HepG2 (cell line): Measurements from ENCODE around the gene OMA1. TPM values are rescaled to one million over a fixed set of nuclear protein-coding genes. Genes with fewer than 3 reads are reported as not detected.

ENCODE experiments used
- ATAC-seq: fragments of 200-7000 bp; cut with Tn5 transposase; 3 replicates; pipeline ENCODE4 v1.9.1; 2020; ENCODE audit warnings: mild to moderate bottlenecking, moderate library complexity
- BruUV-seq: library from RNA; stranded (reverse); fragments of 400-500 nt; replicated peaks from 2 replicates; lab custom pipeline; 2021; lab: Mats Ljungman, UMichigan
- CTCF ChIA-PET: fragments of 300-600 bp; formaldehyde crosslinking; extraction: SDS; loops from one replicate; lab custom pipeline; 2021; ENCODE audit warnings: low total read pairs, inconsistent platforms, low intra/inter-chr PET ratio; lab: Yijun Ruan, JAX
- POLR2A ChIA-PET: fragments of 350-600 bp; sonication (Branson Sonifier 250); formaldehyde crosslinking; loops from one replicate; lab custom pipeline; 2020; ENCODE audit warnings: antibody characterized with exemption, inconsistent platforms; lab: Yijun Ruan, JAX
- DNase-seq: peaks from one replicate; pipeline ENCODE4 v3.0.0-alpha.2; 2015; ENCODE audit warnings: low spot score
- FAIRE-seq: peaks from 3 replicates; lab custom pipeline; 2011; peaks lifted over from hg19 to GRCh38; lab: Jason Lieb, UNC
- H2AFZ ChIP-seq: one replicate; pipeline ENCODE4 v1.6.1; 2011; ENCODE audit warnings: low read length, inconsistent platforms
- H3K27ac ChIP-seq: fragments of 300-600 bp; 3 replicates; pipeline ENCODE4 v1.8.0; 2011; ENCODE audit warnings: mixed run types, mild to moderate bottlenecking, mixed read lengths, low read length, inconsistent platforms; ENCODE audit not compliant: insufficient read depth; ENCODE audit errors: extremely low read length
- H3K27me3 ChIP-seq, 2 experiments: fragments of 200-600 bp in 1 of 2; 2 replicates in 1 of 2; 3 replicates in 1 of 2; pipeline versions ENCODE4 v1.6.0 to v1.8.0; 2011; ENCODE audit warnings: low read length in 2 of 2, mild to moderate bottlenecking in 2 of 2, moderate library complexity in 2 of 2, inconsistent platforms in 1 of 2; ENCODE audit not compliant: insufficient read depth in 2 of 2, control insufficient read depth in 1 of 2
- H3K36me3 ChIP-seq, 2 experiments: fragments of 200-600 bp in 1 of 2; replicated peaks in 1 of 2; 2 replicates in 1 of 2; 3 replicates in 1 of 2; pipeline versions ENCODE4 v1.5.1 to v1.8.0; 2011; ENCODE audit warnings: low read length in 2 of 2, inconsistent platforms in 1 of 2; ENCODE audit not compliant: insufficient read depth in 2 of 2, control insufficient read depth in 1 of 2
- H3K4me1 ChIP-seq: 2 replicates; pipeline ENCODE4 v1.5.1; 2012; ENCODE audit warnings: low read length, inconsistent platforms; ENCODE audit not compliant: insufficient read depth
- H3K4me2 ChIP-seq: 2 replicates; pipeline ENCODE4 v1.6.0; 2011; ENCODE audit warnings: low read depth, low read length, inconsistent platforms
- H3K4me3 ChIP-seq, 3 experiments: fragments of 200-600 bp in 1 of 3; sonication (generic), shearing (Covaris generic) in 1 of 3; replicated peaks in 1 of 3; 2 replicates each; pipeline ENCODE4 v1.5.1; 2011 to 2016; ENCODE audit warnings: low read length in 3 of 3, inconsistent platforms in 2 of 3, low read depth in 2 of 3, mild to moderate bottlenecking in 2 of 3, control low read depth in 1 of 3, mixed read lengths in 1 of 3; ENCODE audit not compliant: insufficient read depth in 1 of 3
- H3K79me2 ChIP-seq: one replicate; pipeline ENCODE4 v1.6.1; 2011; ENCODE audit warnings: low read length, inconsistent platforms; ENCODE audit not compliant: insufficient read depth
- H3K9ac ChIP-seq: 2 replicates; pipeline ENCODE4 v1.6.0; 2011; ENCODE audit warnings: mild to moderate bottlenecking, low read depth, low read length, inconsistent platforms; ENCODE audit not compliant: insufficient read depth
- H3K9me3 ChIP-seq: 2 replicates; pipeline ENCODE4 v1.5.1; 2012; ENCODE audit warnings: mild to moderate bottlenecking, low read length
- H4K20me1 ChIP-seq: 2 replicates; pipeline ENCODE4 v1.6.0; 2011; ENCODE audit warnings: inconsistent platforms, mild to moderate bottlenecking, low read length, moderate library complexity; ENCODE audit not compliant: insufficient read depth
- MYPOP ChIP-seq: sonication (generic); formaldehyde crosslinking; IDR thresholded peaks from 2 replicates; pipeline ENCODE4 v1.8.1; 2023; ENCODE audit warnings: mild to moderate bottlenecking, moderate library complexity, missing genetic modification reagents
- PPARG ChIP-seq: conservative IDR thresholded peaks from 2 replicates; pipeline ENCODE4 v1.6.1; 2016; ENCODE audit warnings: missing biosample characterization, missing genetic modification reagents
- RAD51 ChIP-seq: fragments of 450-650 bp; IDR thresholded peaks from 2 replicates; pipeline ENCODE4 v1.6.1; 2016; ENCODE audit warnings: borderline replicate concordance
- ZNF343 ChIP-seq: sonication (generic); formaldehyde crosslinking; IDR thresholded peaks from 2 replicates; pipeline ENCODE4 v1.4.0; 2020; ENCODE audit warnings: mild to moderate bottlenecking, missing genetic modification reagents
- ZNF431 ChIP-seq: sonication (generic); formaldehyde crosslinking; IDR thresholded peaks from 2 replicates; pipeline ENCODE4 v1.9.0; 2022; ENCODE audit warnings: missing genetic modification reagents, low read depth, mild to moderate bottlenecking, borderline replicate concordance
- ZNF562 ChIP-seq: sonication (generic); formaldehyde crosslinking; IDR thresholded peaks from 2 replicates; pipeline ENCODE4 v1.8.0; 2022; ENCODE audit warnings: missing genetic modification reagents, borderline replicate concordance
- ZNF567 ChIP-seq: sonication (generic); formaldehyde crosslinking; IDR thresholded peaks from 2 replicates; pipeline ENCODE4 v1.8.1; 2023; ENCODE audit warnings: mild to moderate bottlenecking, missing genetic modification reagents, borderline replicate concordance
- ZNF629 ChIP-seq: sonication (generic); formaldehyde crosslinking; conservative IDR thresholded peaks from 2 replicates; pipeline ENCODE4 v1.5.0; 2020; ENCODE audit warnings: missing genetic modification reagents
- WGBS: methylation state at CpG from one replicate; pipeline ENCODE4 v1.1.6; 2017; ENCODE audit warnings: low lambda C conversion rate; 5-methylcytosine and 5-hydroxymethylcytosine counted together
- in situ Hi-C: cut with HindIII; loops from 2 replicates; pipeline ENCODE4 v1.10.0; 2017; ENCODE audit warnings: low pct_unique_long_range_greater_than_20kb; ENCODE audit not compliant: extremely low pct_ligation_motif_present
- intact Hi-C: fragments of 100-400 bp; cut with micrococcal nuclease; formaldehyde crosslinking; loops from one replicate; pipeline ENCODE4 v1.10.0; 2022; ENCODE audit not compliant: unreplicated experiment
- polyA plus RNA-seq, 8 experiments: library from polyadenylated mRNA; depleted of rRNA in 3 of 8; stranded (reverse) in 7 of 8; unstranded in 1 of 8; fragments of >200 nt; fragmentation: Illumina TruSeq in 4 of 8; extraction: Trizol in 4 of 8; gene quantifications; 2 replicates each; pipeline versions ENCODE4 v1.2.1 to v1.2.3, GENCODE V29; 2011 to 2016; ENCODE audit warnings: low read depth in 4 of 8, missing spikeins in 1 of 8, mixed read lengths in 1 of 8; ENCODE audit not compliant: insufficient read depth in 1 of 8
- total RNA-seq, 5 experiments: library from RNA; depleted of rRNA; stranded (reverse); fragments of >200 nt; fragmentation: Illumina TruSeq; extraction: Trizol; gene quantifications; 2 replicates each; pipeline ENCODE4 v1.2.3, GENCODE V29; 2016; ENCODE audit warnings: low read depth in 1 of 5
- TF ChIP-seq, protein P1 (sequence below): fragments of 450-650 bp; IDR thresholded peaks from 2 replicates; pipeline ENCODE4 v1.6.1; 2017; ENCODE audit warnings: mild to moderate bottlenecking

Gene OMA1
- total and polyA plus RNA-seq, 2 of the 13 experiments (the other 11 are each of a cell fraction or from before 2014, with no cell fraction given), result 7.0 to 26.9 TPM

GRCh38 chr1:58577654-58578030, 31.1 kb upstream of the OMA1 start:
- Histone ChIP-seq H3K4me1 (peaks cover 10% of the 10 kb centered on the region), H3K9ac (no peak overlapping the region), H3K27me3 (peaks cover 0 to 3% of the 10 kb centered on the region in 2 experiments; a peak in 2 of 5 replicates), H2AFZ (no peak overlapping the region)
- CTCF ChIA-PET, result no interaction called here
- no peak for TF ChIP-seq MYPOP (CRISPR knock-in tag)
- TF ChIP-seq ZNF629 (CRISPR knock-in tag), result 0 out of 2 replicates have a peak, but pooled peaks have one; percentile 5
- no peak for TF ChIP-seq ZNF567 (CRISPR knock-in tag)
- TF ChIP-seq, all 625 proteins: peak for 1
- in situ Hi-C loops (no loop called here), intact Hi-C loops (no loop called here)
- H3K4me3 ChIP-seq, result no peak overlapping the region
- H3K79me2 ChIP-seq, result no peaks in the 10 kb centered on the region
- POLR2A ChIA-PET, result no interaction called here
- BruUV-seq, result no TSS peak
- no peak overlapping the region for H3K27ac ChIP-seq
- no peak for DNase-seq
- no peaks in the 10 kb centered on the region for H3K9me3 ChIP-seq
- H3K4me2 ChIP-seq, result no peak overlapping the region
- no peak for ATAC-seq
- WGBS, result 13% methylated on average over 3 of the region's 3 CpGs
- no peak for FAIRE-seq
- no peaks in the 10 kb centered on the region for H4K20me1 ChIP-seq
- H3K36me3 ChIP-seq, result no peaks in the 10 kb centered on the region

- Histone ChIP-seq H3K36me3 (no peaks in the 10 kb centered on the region), H3K27ac (no peak within 1 kb of the TSS), H2AFZ (no peak within 1 kb of the TSS), H3K4me3 (no peak within 1 kb of the TSS), H3K4me2 (0 out of 2 replicates have a peak within 1 kb of the TSS, but pooled peaks have one; percentile 12), H3K27me3 (peaks cover 0 to 3% of the 10 kb centered on the region in 2 experiments; a peak in 2 of 5 replicates), H3K9me3 (no peaks in the 10 kb centered on the region), H3K79me2 (no peaks in the 10 kb centered on the region), H4K20me1 (no peaks in the 10 kb centered on the region), H3K4me1 (peaks cover 10% of the 10 kb centered on the region), H3K9ac (no peak within 1 kb of the TSS)
- POLR2A ChIA-PET, result no interaction called here
- CTCF ChIA-PET, result no interaction called here
- intact Hi-C loops (no loop called here), in situ Hi-C loops (no loop called here)
- ATAC-seq (peak; percentile 47; the same call in 1 of the 3 replicates), FAIRE-seq (no peak), DNase-seq (no peak)
- no TSS peak for BruUV-seq
- 71% methylated on average over 62 of the region's 107 CpGs for WGBS
- TF ChIP-seq ZNF562 (no peak), ZNF343 (CRISPR knock-in tag) (no peak), ZNF431 (no peak), MYPOP (CRISPR knock-in tag) (no peak), RAD51 (no peak), PPARG (CRISPR knock-in tag) (no peak)
- TF ChIP-seq, protein P1, sequence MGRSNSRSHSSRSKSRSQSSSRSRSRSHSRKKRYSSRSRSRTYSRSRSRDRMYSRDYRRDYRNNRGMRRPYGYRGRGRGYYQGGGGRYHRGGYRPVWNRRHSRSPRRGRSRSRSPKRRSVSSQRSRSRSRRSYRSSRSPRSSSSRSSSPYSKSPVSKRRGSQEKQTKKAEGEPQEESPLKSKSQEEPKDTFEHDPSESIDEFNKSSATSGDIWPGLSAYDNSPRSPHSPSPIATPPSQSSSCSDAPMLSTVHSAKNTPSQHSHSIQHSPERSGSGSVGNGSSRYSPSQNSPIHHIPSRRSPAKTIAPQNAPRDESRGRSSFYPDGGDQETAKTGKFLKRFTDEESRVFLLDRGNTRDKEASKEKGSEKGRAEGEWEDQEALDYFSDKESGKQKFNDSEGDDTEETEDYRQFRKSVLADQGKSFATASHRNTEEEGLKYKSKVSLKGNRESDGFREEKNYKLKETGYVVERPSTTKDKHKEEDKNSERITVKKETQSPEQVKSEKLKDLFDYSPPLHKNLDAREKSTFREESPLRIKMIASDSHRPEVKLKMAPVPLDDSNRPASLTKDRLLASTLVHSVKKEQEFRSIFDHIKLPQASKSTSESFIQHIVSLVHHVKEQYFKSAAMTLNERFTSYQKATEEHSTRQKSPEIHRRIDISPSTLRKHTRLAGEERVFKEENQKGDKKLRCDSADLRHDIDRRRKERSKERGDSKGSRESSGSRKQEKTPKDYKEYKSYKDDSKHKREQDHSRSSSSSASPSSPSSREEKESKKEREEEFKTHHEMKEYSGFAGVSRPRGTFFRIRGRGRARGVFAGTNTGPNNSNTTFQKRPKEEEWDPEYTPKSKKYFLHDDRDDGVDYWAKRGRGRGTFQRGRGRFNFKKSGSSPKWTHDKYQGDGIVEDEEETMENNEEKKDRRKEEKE, result no peak
These were observed 30.5 kb upstream of the OMA1 start, which contains the start of gene TACSTD2 for GRCh38 chr1:58576727-58577653. TACSTD2 (minus strand) TSS chr1:58577252; CDS start chr1:58577156, 96 bp downstream.
